Endothelial cell of umbilical vein (primary cell): ENCODE measurements around the gene CTU1. TPM values are rescaled to one million over a fixed set of nuclear protein-coding genes. Genes with fewer than 3 reads are reported as not detected.

Source experiments
- BruUV-seq: library from RNA; stranded (reverse); fragments of 400-500 nt; replicated peaks from 2 replicates; lab custom pipeline; 2021; lab: Mats Ljungman, UMichigan
- CTCF ChIA-PET: fragments of 300-600, 350-600 bp; sonication (Branson Sonifier 250); formaldehyde crosslinking; loops from one replicate; lab custom pipeline; 2021; ENCODE audit warnings: antibody characterized with exemption, inconsistent platforms; lab: Charles Lee
- POLR2A ChIA-PET: fragments of 300-600, 350-600 bp; sonication (Branson Sonifier 250); formaldehyde crosslinking; loops from one replicate; lab custom pipeline; 2021; ENCODE audit warnings: antibody characterized with exemption, inconsistent platforms; lab: Charles Lee
- DNase-seq: peaks from one replicate; pipeline ENCODE4 v3.0.0-alpha.2; 2011; ENCODE audit warnings: low read depth, low spot score
- FAIRE-seq: peaks from 2 replicates; lab custom pipeline; 2011; peaks lifted over from hg19 to GRCh38; lab: Jason Lieb, UNC
- H2AFZ ChIP-seq: 2 replicates; pipeline ENCODE4 v1.6.0; 2012; ENCODE audit warnings: low read depth, low read length, control low read depth, inconsistent platforms
- H3K27ac ChIP-seq: 2 replicates; pipeline ENCODE4 v1.5.1; 2011; ENCODE audit warnings: low read depth, mild to moderate bottlenecking, control low read depth, low read length, moderate library complexity; ENCODE audit not compliant: insufficient read depth
- H3K27me3 ChIP-seq, 2 experiments: 2 replicates each; pipeline versions ENCODE4 v1.6.0 to v1.6.1; 2011; ENCODE audit warnings: low read length in 2 of 2, mixed read lengths in 1 of 2; ENCODE audit not compliant: control insufficient read depth in 2 of 2, insufficient read depth in 2 of 2
- H3K36me3 ChIP-seq, 2 experiments: 2 replicates in 1 of 2; 3 replicates in 1 of 2; pipeline ENCODE4 v1.5.1; 2011; ENCODE audit warnings: low read length in 2 of 2, mild to moderate bottlenecking in 1 of 2, moderate library complexity in 1 of 2; ENCODE audit not compliant: control insufficient read depth in 2 of 2, insufficient read depth in 2 of 2; ENCODE audit errors: extremely low read depth in 1 of 2
- H3K4me1 ChIP-seq: 3 replicates; pipeline ENCODE4 v1.5.1; 2011; ENCODE audit warnings: mild to moderate bottlenecking, low read length; ENCODE audit not compliant: control insufficient read depth, insufficient read depth; ENCODE audit errors: extremely low read depth
- H3K4me2 ChIP-seq: 2 replicates; pipeline ENCODE4 v1.6.1; 2011; ENCODE audit warnings: low read length, control low read depth, mixed read lengths; ENCODE audit not compliant: insufficient read depth
- H3K4me3 ChIP-seq, 3 experiments: fragments of 200-600 bp in 1 of 3; sonication (generic), shearing (Covaris generic) in 1 of 3; replicated peaks in 1 of 3; 2 replicates each; pipeline ENCODE4 v1.5.1; 2011 to 2016; ENCODE audit warnings: control low read depth in 3 of 3, low read length in 3 of 3, mild to moderate bottlenecking in 2 of 3, inconsistent platforms in 1 of 3, low read depth in 1 of 3, moderate library complexity in 1 of 3; ENCODE audit not compliant: insufficient read depth in 1 of 3
- H3K79me2 ChIP-seq: 2 replicates; pipeline ENCODE4 v1.6.0; 2012; ENCODE audit warnings: low read length, inconsistent platforms; ENCODE audit not compliant: control insufficient read depth, insufficient read depth
- H3K9ac ChIP-seq: replicated peaks from 2 replicates; pipeline ENCODE3; 2011; ENCODE audit warnings: low read length, control low read depth; ENCODE audit not compliant: insufficient read depth; ENCODE audit errors: extremely low read depth
- H3K9me1 ChIP-seq: replicated peaks from 3 replicates; pipeline ENCODE4 v1.6.0; 2011; ENCODE audit warnings: mild to moderate bottlenecking, low read length; ENCODE audit not compliant: control insufficient read depth, insufficient read depth; ENCODE audit errors: extremely low read depth
- H3K9me3 ChIP-seq: replicated peaks from 2 replicates; pipeline ENCODE4 v1.5.1; 2012; ENCODE audit warnings: low read length, inconsistent platforms; ENCODE audit not compliant: control insufficient read depth, insufficient read depth
- H4K20me1 ChIP-seq: replicated peaks from 2 replicates; pipeline ENCODE3; 2011; ENCODE audit warnings: mild to moderate bottlenecking, low read length; ENCODE audit not compliant: control insufficient read depth, insufficient read depth; ENCODE audit errors: extremely low read depth
- CTCF ChIP-seq, 2 donors: IDR thresholded peaks; 1 replicate in 1 of 2; 2 replicates in 1 of 2; pipeline ENCODE4 v1.5.1; 2011; ENCODE audit warnings: low read length in 2 of 2, mild to moderate bottlenecking in 2 of 2, moderate library complexity in 2 of 2, control low read depth in 1 of 2, inconsistent platforms in 1 of 2, low read depth in 1 of 2; ENCODE audit not compliant: insufficient read depth in 1 of 2; ENCODE audit errors: extremely low read depth in 1 of 2
- EZH2 ChIP-seq: IDR thresholded peaks from 2 replicates; pipeline ENCODE4 v1.6.1; 2012; ENCODE audit warnings: borderline replicate concordance, low read depth, mild to moderate bottlenecking, moderate library complexity, low read length, inconsistent platforms; ENCODE audit not compliant: severe bottlenecking
- FOS ChIP-seq: IDR thresholded peaks from 2 replicates; pipeline ENCODE4 v1.6.1; 2011; ENCODE audit warnings: mild to moderate bottlenecking, low read length, moderate library complexity, borderline replicate concordance; ENCODE audit not compliant: insufficient read depth
- GATA2 ChIP-seq: IDR thresholded peaks from 2 replicates; pipeline ENCODE4 v1.7.0; 2011; ENCODE audit warnings: low read depth, mild to moderate bottlenecking, moderate library complexity, mixed read lengths, low read length; ENCODE audit not compliant: insufficient read length, insufficient read depth
- JUN ChIP-seq: IDR thresholded peaks from 2 replicates; pipeline ENCODE4 v1.6.1; 2011; ENCODE audit warnings: borderline replicate concordance, low read depth; ENCODE audit not compliant: insufficient read length, insufficient read depth
- MAX ChIP-seq: IDR thresholded peaks from 2 replicates; pipeline ENCODE4 v1.6.1; 2011; ENCODE audit not compliant: insufficient read depth, insufficient read length
- MYC ChIP-seq: IDR thresholded peaks from one replicate; pipeline ENCODE4 v1.6.1; 2011; ENCODE audit warnings: mild to moderate bottlenecking, low read depth, low read length
- POLR2A ChIP-seq: IDR thresholded peaks from 2 replicates; pipeline ENCODE4 v1.6.1; 2012; ENCODE audit warnings: low read depth, mild to moderate bottlenecking, control low read depth, low read length
- POLR2AphosphoS5 ChIP-seq: IDR thresholded peaks from 2 replicates; pipeline ENCODE4 v1.6.1; 2012; ENCODE audit warnings: low read depth, mild to moderate bottlenecking, control low read depth, low read length, moderate library complexity; ENCODE audit not compliant: insufficient read depth
- dilution Hi-C: fragments of 300-500 bp; cut with MboI; formaldehyde crosslinking; loops from one replicate; pipeline ENCODE4 v1.15.0; 2019; ENCODE audit warnings: low sequenced_read_pairs; ENCODE audit not compliant: extremely low pct_ligation_motif_present
- intact Hi-C: fragments of 100-400 bp; cut with micrococcal nuclease; formaldehyde crosslinking; loops from one replicate; pipeline ENCODE4 v1.10.0; 2022
- polyA plus RNA-seq, 4 experiments: library from polyadenylated mRNA; depleted of rRNA in 3 of 4; stranded (reverse) in 3 of 4; unstranded in 1 of 4; fragments of >200 nt; gene quantifications; 2 replicates each; pipeline versions ENCODE4 v1.2.1 to v1.2.3, GENCODE V29; 2011 to 2012; ENCODE audit warnings: missing spikeins in 1 of 4
- total RNA-seq: library from RNA; stranded (reverse); gene quantifications from 2 replicates; pipeline ENCODE4 v1.2.3, GENCODE V29; 2021

The CTU1 gene
- total and polyA plus RNA-seq, 2 donors (not counting 3 experiments of a cell fraction or from before 2014, with no cell fraction given): 6.1 to 8.7 TPM

GRCh38 chr19:51084505-51084904 is 23.7 kb downstream of the CTU1 start:
- CTCF ChIA-PET: interaction anchor here (1.5 kb wide), 1 partner anchor 64 kb away, joined by 3 read pairs; no protein-coding TSS in a partner anchor
- H2AFZ ChIP-seq: no peak overlapping the region
- POLR2A ChIA-PET: no interaction called here

DNA sequence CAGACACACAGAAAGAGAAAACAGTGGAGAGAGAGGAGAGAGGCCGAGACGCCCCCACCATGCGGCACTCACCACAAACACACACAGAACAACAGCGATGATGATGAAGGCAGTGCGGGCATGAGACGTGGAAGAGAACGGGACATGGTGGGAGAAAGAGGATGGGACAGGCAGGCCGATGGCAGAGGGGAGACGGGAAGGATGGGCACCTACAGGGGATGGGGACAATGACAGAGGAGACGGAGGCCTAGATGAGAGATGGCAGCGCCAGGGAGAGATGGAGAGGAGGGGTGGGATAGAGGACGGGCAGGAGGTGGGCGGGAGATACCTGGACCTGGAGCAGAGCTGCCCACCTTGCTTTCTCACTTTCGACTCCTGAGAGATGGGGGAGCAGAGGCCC is 24.4 kb downstream of the CTU1 start:
- no peak for TF ChIP-seq POLR2AphosphoS5
- TF ChIP-seq JUN: no peak
- TF ChIP-seq CTCF (IDR thresholded peaks at IDR 0.05; ENCODE audit: extremely low read depth in 1 of 2, insufficient read depth in 1 of 2, low read depth in 1 of 2, low read length in 2 of 2): no peak
- no peak for TF ChIP-seq MAX
- no peak for TF ChIP-seq FOS
- TF ChIP-seq MYC: no peak
- no peak for TF ChIP-seq EZH2
- TF ChIP-seq GATA2: no peak
- TF ChIP-seq POLR2A: no peak
- ChIA-PET CTCF (no interaction called here), POLR2A (no interaction called here)
- Histone ChIP-seq H3K36me3 (no peaks in the 10 kb centered on the region), H3K4me2 (no peak overlapping the region), H3K27me3 (no peaks in the 10 kb centered on the region), H3K27ac (no peak overlapping the region), H4K20me1 (no peaks in the 10 kb centered on the region), H3K9me1 (no peaks in the 10 kb centered on the region), H3K4me3 (no peak overlapping the region), H2AFZ (no peak overlapping the region), H3K4me1 (no peaks in the 10 kb centered on the region), H3K9me3 (no peaks in the 10 kb centered on the region), H3K9ac (no peak overlapping the region), H3K79me2 (no peaks in the 10 kb centered on the region)
- no TSS peak for BruUV-seq
- intact Hi-C loops (loop anchor here (2.0 kb wide), 1 partner anchor 71 kb away; no protein-coding TSS in a partner anchor), dilution Hi-C loops (no loop called here)
- FAIRE-seq: no peak
- no peak for DNase-seq

More at GRCh38 chr19:51084505-51084904, 23.7 kb downstream of the CTU1 start:
- DNase-seq: no peak
- FAIRE-seq: no peak
- Histone ChIP-seq H3K9ac (no peak overlapping the region), H3K79me2 (no peaks in the 10 kb centered on the region), H3K9me3 (no peaks in the 10 kb centered on the region), H3K9me1 (no peaks in the 10 kb centered on the region), H3K4me2 (no peak overlapping the region), H3K4me3 (no peak overlapping the region), H3K27me3 (no peaks in the 10 kb centered on the region), H3K36me3 (no peaks in the 10 kb centered on the region), H3K4me1 (no peaks in the 10 kb centered on the region), H4K20me1 (no peaks in the 10 kb centered on the region), H3K27ac (no peak overlapping the region)
- TF ChIP-seq JUN (no peak), POLR2A (no peak), EZH2 (no peak), FOS (no peak), MAX (no peak)
- no TSS peak for BruUV-seq
- dilution Hi-C loops (no loop called here), intact Hi-C loops (no loop called here)
